SJSA1 (cell line): ENCODE results near the gene RPLP1. TPM values are rescaled to one million over a fixed set of nuclear protein-coding genes. Genes with fewer than 3 reads are reported as not detected.

ENCODE experiments used
- DNase-seq, 2 experiments: peaks; one replicate each; pipeline ENCODE4 v3.0.0-alpha.2; 2015 to 2020; ENCODE audit warnings: low spot score in 2 of 2, low read depth in 1 of 2
- H3K27ac ChIP-seq: fragments of 250-450 bp; sonication (Bioruptor Pico); 2 replicates; pipeline ENCODE4 v1.5.1; 2020; ENCODE audit warnings: mild to moderate bottlenecking, moderate library complexity
- H3K27me3 ChIP-seq: fragments of 250-450 bp; sonication (Bioruptor Pico); replicated peaks from 2 replicates; pipeline ENCODE4 v1.5.1; 2020; ENCODE audit warnings: mild to moderate bottlenecking, moderate library complexity
- H3K36me3 ChIP-seq: fragments of 250-450 bp; sonication (Bioruptor Pico); 2 replicates; pipeline ENCODE4 v1.5.1; 2020; ENCODE audit warnings: mild to moderate bottlenecking
- H3K4me1 ChIP-seq: fragments of 250-450 bp; sonication (Bioruptor Pico); replicated peaks from 2 replicates; pipeline ENCODE4 v1.6.1; 2021; ENCODE audit warnings: mild to moderate bottlenecking
- H3K4me3 ChIP-seq: fragments of 250-450 bp; sonication (Bioruptor Pico); 2 replicates; pipeline ENCODE4 v1.5.1; 2020; ENCODE audit warnings: mild to moderate bottlenecking
- H3K9me3 ChIP-seq: fragments of 250-450 bp; sonication (Bioruptor Pico); replicated peaks from 2 replicates; pipeline ENCODE4 v1.5.1; 2020; ENCODE audit warnings: mild to moderate bottlenecking
- total RNA-seq: library from RNA; depleted of rRNA; stranded (reverse); fragments of >200 nt; shearing (Covaris generic); gene quantifications from 2 replicates; pipeline ENCODE4 v1.2.3, GENCODE V29; 2014; rRNA removed

Gene RPLP1
- 166 and 176 TPM in 2 replicates for total RNA-seq

DNA sequence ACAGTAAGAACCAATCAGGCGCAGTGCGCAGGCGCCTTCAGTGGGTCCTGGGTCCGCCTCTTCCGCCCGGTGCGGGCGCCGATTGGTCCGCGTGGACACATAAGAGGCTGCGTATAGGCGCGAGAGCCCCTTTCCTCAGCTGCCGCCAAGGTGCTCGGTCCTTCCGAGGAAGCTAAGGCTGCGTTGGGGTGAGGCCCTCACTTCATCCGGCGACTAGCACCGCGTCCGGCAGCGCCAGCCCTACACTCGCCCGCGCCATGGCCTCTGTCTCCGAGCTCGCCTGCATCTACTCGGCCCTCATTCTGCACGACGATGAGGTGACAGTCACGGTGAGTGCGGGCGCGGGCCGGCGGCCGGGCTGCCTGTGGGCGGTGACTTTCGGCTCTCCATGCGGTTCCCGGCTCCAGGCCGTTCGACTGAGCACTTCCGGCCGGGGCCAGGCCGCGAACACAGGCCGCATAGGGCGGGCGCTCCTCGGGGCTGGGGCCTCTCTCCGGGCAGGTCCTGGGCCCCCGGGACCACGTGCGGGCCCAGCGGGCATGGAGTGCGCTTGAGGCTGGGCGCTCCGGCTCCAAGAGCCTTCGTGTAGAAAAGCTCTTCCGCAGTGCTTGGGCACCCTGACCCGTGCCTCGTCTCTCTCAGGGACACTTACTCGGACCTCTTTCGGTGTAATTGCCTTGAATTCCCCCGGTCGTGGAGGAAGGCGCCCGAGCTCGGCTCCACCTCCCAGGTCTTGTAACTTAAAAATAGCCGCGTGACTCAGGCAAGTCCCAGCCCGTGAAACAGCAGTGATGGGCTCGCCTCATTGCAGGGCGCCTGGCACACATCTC, at the start of gene RPLP1:
RPLP1 (plus strand) TSS at position 127 of the 830 bp plus-strand sequence; CDS start at position 258, 131 bp downstream.
- H3K27ac ChIP-seq: peak within 1 kb of the TSS; percentile 61
- H3K4me1 ChIP-seq: peaks cover 23% of the 10 kb centered on the region
- H3K36me3 ChIP-seq: peaks cover 73% of the 10 kb centered on the region
- peak; percentile 95 to 96 for DNase-seq
- H3K4me3 ChIP-seq: peak within 1 kb of the TSS; percentile 80
- H3K9me3 ChIP-seq: no peaks in the 10 kb centered on the region
- no peaks in the 10 kb centered on the region for H3K27me3 ChIP-seq

GRCh38 chr15:69403594-69403993, 49.0 kb upstream of the RPLP1 start:
- H3K4me3 ChIP-seq: no peak overlapping the region
- no peaks in the 10 kb centered on the region for H3K9me3 ChIP-seq
- peaks cover 41% of the 10 kb centered on the region for H3K4me1 ChIP-seq
- H3K27ac ChIP-seq: peak overlapping the region; percentile 61
- peak in 1 of 2 experiments; percentile 66 for DNase-seq
- H3K36me3 ChIP-seq: peaks cover 64% of the 10 kb centered on the region
- no peaks in the 10 kb centered on the region for H3K27me3 ChIP-seq

DNA sequence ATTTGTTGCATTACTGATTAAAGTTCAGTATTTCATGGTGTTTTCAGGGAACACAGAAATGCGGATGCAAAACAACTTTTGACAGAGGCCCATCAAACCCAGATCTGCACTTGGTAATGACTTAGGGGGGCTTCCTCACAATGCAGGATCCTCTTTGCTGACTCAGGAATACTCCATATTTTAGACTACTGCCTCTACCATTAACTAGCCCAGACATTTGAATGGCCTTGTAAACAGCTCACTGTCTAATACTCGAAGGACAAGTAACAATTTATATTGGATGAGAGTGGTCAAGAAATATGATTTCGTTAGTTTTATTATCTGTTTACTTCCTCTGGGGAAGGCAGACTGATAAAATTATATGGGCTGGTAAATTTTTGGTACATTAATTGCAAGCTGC, 47.5 kb upstream of the RPLP1 start:
- Histone ChIP-seq H3K9me3 (no peaks in the 10 kb centered on the region), H3K27me3 (no peaks in the 10 kb centered on the region), H3K4me3 (no peak overlapping the region), H3K4me1 (peaks cover 29% of the 10 kb centered on the region), H3K27ac (peak overlapping the region; percentile 61), H3K36me3 (peaks cover 60% of the 10 kb centered on the region)
- no peak for DNase-seq

DNA sequence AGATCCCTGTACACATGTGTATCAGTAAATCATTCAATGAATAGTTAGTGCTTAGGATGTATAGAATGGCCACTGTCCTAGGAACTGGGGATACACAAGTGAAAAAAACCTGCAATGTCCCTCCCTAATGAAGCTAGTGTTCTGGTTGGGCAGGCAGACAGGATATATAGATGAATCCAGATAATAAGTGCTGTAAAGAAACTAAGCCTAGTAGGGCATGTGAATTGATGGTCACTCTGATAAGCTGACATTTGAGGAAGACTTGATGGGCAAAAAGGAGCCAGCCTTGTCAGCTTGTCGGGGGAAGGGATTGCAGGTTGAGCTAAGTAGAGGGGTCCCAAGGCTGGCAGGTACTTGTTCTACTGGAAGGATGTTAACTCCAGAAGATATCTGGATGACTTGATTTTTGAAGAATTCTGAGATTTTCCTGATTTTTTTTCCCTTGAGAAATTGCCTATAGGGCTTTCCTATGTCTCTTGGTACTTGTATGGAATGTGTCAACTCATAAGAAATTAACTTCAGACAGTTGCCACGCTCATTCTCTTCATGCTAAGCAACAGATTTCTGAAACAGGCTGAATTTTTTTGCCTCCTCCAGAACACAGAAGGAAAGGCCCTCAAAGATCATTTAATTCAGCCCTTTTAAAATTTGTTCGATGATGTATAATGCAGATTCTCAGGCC, 44.8 kb upstream of the RPLP1 start:
- H3K36me3 ChIP-seq: peaks cover 66% of the 10 kb centered on the region
- DNase-seq: no peak
- H3K4me3 ChIP-seq: no peak overlapping the region
- H3K27me3 ChIP-seq: no peaks in the 10 kb centered on the region
- H3K27ac ChIP-seq: no peak overlapping the region
- H3K4me1 ChIP-seq: peaks cover 46% of the 10 kb centered on the region
- H3K9me3 ChIP-seq: no peaks in the 10 kb centered on the region

DNA sequence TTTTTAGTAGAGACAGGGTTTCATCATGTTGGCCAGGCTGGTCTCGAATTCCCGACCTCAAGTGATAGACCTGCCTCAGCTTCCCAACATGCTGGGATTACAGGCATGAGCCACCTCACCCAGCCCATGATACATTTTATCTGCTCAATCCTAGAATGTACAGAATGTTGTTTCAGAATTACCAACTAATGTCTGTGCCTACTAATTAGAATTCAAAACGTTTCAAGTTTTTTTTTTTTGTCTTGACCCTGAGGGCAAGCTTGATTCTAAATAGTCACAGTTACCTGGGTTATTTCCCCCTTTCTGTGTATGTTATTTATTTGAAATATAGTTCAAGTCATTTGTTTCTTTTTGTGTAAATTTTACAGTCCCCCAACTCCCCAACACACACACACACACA, 43.8 kb upstream of the RPLP1 start:
- peaks cover 44% of the 10 kb centered on the region for H3K4me1 ChIP-seq
- no peaks in the 10 kb centered on the region for H3K27me3 ChIP-seq
- no peaks in the 10 kb centered on the region for H3K9me3 ChIP-seq
- DNase-seq: no peak
- no peak overlapping the region for H3K4me3 ChIP-seq
- no peak overlapping the region for H3K27ac ChIP-seq
- H3K36me3 ChIP-seq: peaks cover 69% of the 10 kb centered on the region

DNA sequence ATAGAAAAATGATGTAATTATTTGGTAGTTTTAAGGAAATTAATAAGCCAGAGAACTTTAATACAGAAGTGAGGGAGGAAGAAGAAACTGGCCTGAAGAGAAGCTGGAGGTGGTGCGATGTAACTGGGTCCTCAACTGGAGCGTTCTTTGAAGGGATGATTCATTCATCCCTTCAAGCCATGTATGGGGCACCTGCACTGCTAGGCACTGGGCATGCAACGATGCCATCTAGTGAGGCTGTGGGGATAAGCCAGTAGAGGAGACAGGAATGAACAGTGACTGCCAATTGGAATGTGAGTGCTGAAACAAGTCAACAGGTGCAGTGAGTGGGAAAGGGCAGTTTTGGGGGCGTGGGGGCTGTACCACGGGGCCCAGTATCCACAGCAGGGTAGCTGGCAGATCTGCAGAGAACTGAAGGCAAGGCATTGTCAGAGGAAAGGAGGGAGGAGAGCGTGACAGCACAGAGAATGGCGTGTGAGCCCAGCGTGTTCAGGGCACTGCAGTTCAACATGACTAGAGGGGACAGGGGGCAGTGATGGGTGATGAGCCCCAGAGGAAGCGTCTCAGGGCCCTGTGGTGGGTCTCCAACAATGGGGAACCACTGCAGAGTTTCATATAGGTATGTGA, 42.3 kb upstream of the RPLP1 start:
- Histone ChIP-seq H3K9me3 (no peaks in the 10 kb centered on the region), H3K27me3 (no peaks in the 10 kb centered on the region), H3K27ac (no peak overlapping the region), H3K4me1 (peaks cover 32% of the 10 kb centered on the region), H3K36me3 (peaks cover 66% of the 10 kb centered on the region), H3K4me3 (no peak overlapping the region)
- no peak for DNase-seq

DNA sequence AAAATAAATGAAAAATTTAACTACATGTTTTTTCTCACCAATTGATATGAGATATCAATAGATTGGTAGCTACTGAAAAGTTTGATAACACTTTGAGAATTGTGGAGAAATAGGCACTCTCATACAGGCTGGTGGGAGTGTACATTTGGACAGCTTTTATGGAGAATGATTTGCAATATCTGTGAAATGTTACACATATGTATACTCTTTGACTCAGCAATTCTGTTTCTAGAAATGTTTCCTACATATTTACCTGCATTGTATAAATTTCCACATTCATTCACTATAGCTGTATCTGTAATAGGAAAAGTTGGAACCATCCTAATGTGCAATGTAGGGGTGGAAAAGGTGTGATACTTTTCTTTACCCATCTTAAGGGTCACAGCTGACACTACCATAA, 40.3 kb upstream of the RPLP1 start:
- no peak overlapping the region for H3K4me3 ChIP-seq

DNA sequence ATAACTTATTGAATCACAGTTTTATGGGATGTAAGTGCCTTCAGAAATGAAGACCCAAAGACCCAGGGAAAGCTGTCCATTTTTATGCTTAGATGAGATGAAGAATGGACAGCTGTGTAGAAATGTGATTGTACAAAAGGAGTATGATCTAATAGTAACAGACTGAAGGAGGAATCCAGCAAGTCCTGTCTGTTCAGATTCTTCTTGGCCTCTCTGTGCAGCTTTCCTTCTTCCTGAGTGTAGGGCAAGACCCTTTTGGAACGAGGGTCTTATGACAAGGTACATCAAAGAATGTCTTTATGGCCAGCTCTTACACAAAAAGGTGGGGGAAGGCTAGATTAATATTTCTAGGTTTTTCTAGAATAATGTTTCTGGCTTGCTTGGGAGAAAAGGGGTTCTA, 39.9 kb upstream of the RPLP1 start:
- DNase-seq: no peak
- Histone ChIP-seq H3K9me3 (no peaks in the 10 kb centered on the region), H3K27me3 (no peaks in the 10 kb centered on the region), H3K27ac (no peak overlapping the region), H3K36me3 (peaks cover 72% of the 10 kb centered on the region), H3K4me3 (no peak overlapping the region), H3K4me1 (peaks cover 56% of the 10 kb centered on the region)

More for the DNA sequence above, 40.3 kb upstream of the RPLP1 start:
- DNase-seq: no peak
- H3K9me3 ChIP-seq: no peaks in the 10 kb centered on the region
- no peak overlapping the region for H3K27ac ChIP-seq
- H3K36me3 ChIP-seq: peaks cover 72% of the 10 kb centered on the region
- peaks cover 51% of the 10 kb centered on the region for H3K4me1 ChIP-seq
- H3K27me3 ChIP-seq: no peaks in the 10 kb centered on the region

DNA sequence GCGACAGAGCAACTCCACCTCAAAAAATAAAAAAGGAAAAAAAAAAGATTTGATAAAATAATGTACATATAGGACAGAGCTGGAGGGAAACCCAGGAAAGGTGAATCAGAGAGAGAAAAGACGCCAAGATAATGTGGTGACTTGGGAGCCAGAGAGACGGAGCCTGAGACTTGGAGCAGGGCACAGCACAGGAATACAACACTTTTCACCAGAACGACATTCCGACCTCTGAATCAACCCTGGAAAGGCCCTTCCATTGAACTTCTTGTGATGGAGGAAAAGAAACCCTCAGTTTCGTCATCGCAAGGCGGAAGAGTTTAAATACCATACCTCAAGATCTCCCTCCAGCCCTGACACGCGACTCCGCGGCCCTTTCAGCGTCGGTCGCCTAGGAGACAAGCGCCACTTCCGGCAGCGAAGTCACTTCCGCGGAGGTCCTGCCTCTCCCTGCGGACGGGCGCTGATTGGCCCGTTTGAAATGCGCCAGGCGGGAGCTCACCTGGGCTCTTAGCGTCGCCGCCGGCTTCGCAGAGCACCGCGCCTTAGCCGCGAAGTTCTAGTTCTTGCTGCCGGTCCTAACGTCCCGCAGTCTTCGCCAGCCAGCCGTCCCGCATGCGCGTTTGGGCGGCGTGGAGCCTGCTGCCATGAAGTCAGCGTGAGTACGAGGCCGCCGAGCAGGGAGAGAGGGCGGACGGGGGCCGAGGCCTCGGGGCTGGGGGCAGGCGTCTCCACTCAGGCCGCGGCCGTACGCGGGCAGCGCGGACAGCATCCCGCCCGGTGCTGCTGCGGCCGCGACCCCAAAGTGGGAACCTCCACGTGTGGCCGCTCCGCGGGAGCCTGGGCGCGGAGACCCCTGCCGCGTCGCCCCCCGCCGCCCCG, 38.6 kb upstream of the RPLP1 start, which contains the start of gene KIF23:
KIF23 (plus strand) TSS at position 528 of the 879 bp plus-strand sequence; CDS start at position 645, 117 bp downstream.
- H3K4me1 ChIP-seq: peaks cover 65% of the 10 kb centered on the region
- H3K9me3 ChIP-seq: no peaks in the 10 kb centered on the region
- H3K36me3 ChIP-seq: peaks cover 84% of the 10 kb centered on the region
- H3K27me3 ChIP-seq: no peaks in the 10 kb centered on the region
- H3K27ac ChIP-seq: peak within 1 kb of the TSS; percentile 98
- peak within 1 kb of the TSS; percentile 82 for H3K4me3 ChIP-seq
- DNase-seq: peak; percentile 93 to 96

GRCh38 chr15:69414701-69415167, 37.9 kb upstream of the RPLP1 start:
- H3K27me3 ChIP-seq: no peaks in the 10 kb centered on the region

GRCh38 chr15:69415381-69415780, 37.2 kb upstream of the RPLP1 start:
- Histone ChIP-seq H3K27me3 (no peaks in the 10 kb centered on the region), H3K36me3 (peaks cover 86% of the 10 kb centered on the region), H3K4me1 (peaks cover 60% of the 10 kb centered on the region), H3K9me3 (no peaks in the 10 kb centered on the region), H3K27ac (peak overlapping the region; percentile 98), H3K4me3 (peak overlapping the region; percentile 82)
- peak in 1 of 2 experiments; percentile 42 for DNase-seq

More at GRCh38 chr15:69414701-69415167, 37.9 kb upstream of the RPLP1 start:
- Histone ChIP-seq H3K27ac (peak overlapping the region; percentile 98), H3K9me3 (no peaks in the 10 kb centered on the region), H3K4me3 (peak overlapping the region; percentile 82), H3K4me1 (peaks cover 65% of the 10 kb centered on the region), H3K36me3 (peaks cover 86% of the 10 kb centered on the region)
- peak; percentile 91 to 92 for DNase-seq

DNA sequence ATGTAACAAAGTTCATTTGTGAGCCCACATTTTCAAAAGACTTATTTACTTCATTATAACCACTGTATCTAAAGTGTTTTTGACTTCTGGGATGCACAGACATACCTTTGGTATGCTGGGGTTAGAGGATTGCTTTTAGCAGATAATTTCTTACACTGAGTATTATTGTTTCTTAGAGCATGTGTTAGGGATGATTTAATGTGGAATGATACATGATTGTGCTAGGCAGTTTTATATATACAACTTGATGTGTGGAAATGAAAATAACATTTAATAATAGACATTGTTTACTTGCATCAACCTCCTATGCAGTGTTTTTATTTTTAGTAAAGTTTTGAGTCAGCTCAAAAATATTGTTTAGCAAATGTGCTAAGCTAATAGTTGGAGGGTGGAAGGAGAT, 35.0 kb upstream of the RPLP1 start:
- H3K4me1 ChIP-seq: peaks cover 68% of the 10 kb centered on the region
- H3K36me3 ChIP-seq: peaks cover 90% of the 10 kb centered on the region
- H3K9me3 ChIP-seq: no peaks in the 10 kb centered on the region
- peak overlapping the region; percentile 98 for H3K27ac ChIP-seq
- no peaks in the 10 kb centered on the region for H3K27me3 ChIP-seq
- H3K4me3 ChIP-seq: no peak overlapping the region
- peak in 1 of 2 experiments; percentile 54 for DNase-seq

GRCh38 chr15:69421498-69421897, 31.1 kb upstream of the RPLP1 start:
- H3K27me3 ChIP-seq: no peaks in the 10 kb centered on the region
- H3K9me3 ChIP-seq: no peaks in the 10 kb centered on the region
- peak overlapping the region; percentile 64 for H3K27ac ChIP-seq
- no peak overlapping the region for H3K4me3 ChIP-seq
- DNase-seq: peak in 1 of 2 experiments; percentile 61
- H3K4me1 ChIP-seq: peaks cover 51% of the 10 kb centered on the region
- H3K36me3 ChIP-seq: peaks cover 98% of the 10 kb centered on the region
